Measurements from ENCODE around the gene ZMYM2.

DNA sequence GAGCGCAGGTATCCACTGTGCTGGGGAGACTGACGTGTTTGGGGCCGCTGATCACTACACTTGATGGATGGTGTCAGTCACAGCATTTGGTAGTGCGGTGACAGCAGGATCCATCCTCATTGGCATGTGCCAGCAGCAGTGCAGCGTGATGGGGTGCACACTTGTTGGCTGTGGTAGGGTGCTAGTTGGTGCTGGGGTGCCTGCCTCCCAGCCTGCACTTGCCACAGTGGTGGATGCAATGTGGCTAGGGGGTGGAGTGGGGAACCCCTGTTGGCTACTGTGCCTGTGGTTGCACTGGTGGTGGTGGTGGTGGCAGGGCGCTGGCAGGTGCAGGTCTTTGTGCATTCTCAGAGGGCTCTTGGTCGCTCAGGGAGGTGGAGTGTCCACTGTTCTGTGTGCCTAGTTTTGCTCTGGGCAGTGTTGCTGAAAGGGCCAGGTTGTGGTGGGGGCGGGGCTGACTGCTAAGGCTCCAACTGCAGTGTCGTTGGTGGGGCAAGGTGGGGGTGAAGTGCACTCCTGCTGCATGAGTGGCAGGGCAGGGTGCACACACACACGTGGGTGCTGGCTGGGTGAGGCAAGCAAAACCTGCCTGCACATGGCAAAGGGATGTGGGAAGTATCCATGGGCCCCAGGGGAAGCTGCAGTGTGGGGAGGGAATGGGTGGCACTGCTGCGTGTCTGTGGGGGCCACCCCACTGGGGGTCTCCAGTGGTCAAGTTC is 84.8 kb downstream of the ZMYM2 start:
- TF ChIP-seq CTCF (IDR thresholded peaks at IDR 0.05) = no peak
- TF ChIP-seq POLR2A (IDR thresholded peaks at IDR 0.05) = no peak
- no peak for TF ChIP-seq EP300 (IDR thresholded peaks at IDR 0.05; ENCODE audit: low read depth)
